Measurements from ENCODE around the gene IDH3A.
A peak's percentile ranks its signal among the peaks of the same experiment; 100 is the strongest.

The IDH3A gene

DNA sequence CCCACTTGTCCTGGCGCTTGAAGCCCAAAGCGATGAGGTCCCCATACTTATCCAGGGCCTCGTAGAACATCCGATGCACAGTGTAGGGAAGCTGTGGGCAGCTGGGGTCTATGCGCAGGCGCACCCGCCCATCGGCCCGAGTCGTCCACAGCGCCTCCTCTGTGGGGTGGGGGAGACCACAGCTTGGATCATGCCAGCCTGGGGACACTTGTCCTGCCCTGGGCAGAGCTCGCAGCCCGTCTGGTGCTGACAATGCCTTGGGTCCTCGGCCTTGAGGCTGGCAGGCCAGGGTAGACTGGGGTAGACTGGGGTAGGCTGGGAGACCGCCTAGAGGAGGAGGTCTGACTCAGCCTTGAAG lies 45.4 kb downstream of the IDH3A start:
- no peak for DNase-seq (ENCODE audit: low read depth)
- H3K4me3 ChIP-seq (ENCODE audit: low read depth, low read length): no peak overlapping the region

DNA sequence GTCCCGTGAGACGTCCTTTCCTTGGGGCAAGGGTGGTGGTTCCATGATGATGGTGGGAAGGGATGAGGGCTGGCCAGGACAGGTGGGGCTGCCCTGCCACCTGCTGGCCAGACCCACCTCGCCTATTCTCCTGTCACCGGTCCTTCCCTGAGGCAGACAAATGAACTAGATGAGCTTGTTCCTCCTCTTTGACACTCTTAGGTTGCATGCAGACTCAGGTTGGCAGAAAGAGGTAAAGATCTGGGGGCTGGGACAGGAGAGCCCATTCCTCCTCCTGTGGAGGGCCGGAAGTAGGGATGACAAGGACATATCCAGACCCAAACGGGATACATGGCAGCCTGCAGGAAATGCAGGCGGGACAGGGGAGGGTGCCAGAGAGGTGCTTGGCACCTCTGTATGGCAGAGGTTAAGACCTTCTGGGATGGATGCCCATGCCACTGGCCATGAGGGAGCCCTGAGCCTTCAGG lies 46.6 kb downstream of the IDH3A start:
- no peak for DNase-seq (ENCODE audit: low read depth)
- no peak overlapping the region for H3K4me3 ChIP-seq (ENCODE audit: low read depth, low read length)

DNA sequence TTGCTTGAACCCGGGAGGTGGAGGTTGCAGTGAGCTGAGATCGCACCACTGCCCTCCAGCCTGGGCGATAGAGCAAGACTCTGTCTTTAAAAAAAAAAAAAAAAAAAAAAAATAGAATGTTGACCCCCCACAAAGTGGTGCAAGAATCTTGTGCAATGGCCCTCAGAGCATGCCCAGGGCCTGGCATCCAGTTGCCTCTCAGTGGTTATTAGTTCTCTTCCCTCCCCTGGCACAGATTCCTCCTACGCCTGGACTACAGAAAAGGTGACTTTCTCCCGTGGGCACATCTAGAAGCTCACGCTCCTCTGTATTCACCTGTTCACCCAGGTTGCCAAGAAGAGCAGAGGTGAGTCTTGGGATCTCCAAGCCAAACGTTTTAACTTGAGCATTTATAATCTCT lies 48.5 kb downstream of the IDH3A start:
- no peak for DNase-seq (ENCODE audit: low read depth)

DNA sequence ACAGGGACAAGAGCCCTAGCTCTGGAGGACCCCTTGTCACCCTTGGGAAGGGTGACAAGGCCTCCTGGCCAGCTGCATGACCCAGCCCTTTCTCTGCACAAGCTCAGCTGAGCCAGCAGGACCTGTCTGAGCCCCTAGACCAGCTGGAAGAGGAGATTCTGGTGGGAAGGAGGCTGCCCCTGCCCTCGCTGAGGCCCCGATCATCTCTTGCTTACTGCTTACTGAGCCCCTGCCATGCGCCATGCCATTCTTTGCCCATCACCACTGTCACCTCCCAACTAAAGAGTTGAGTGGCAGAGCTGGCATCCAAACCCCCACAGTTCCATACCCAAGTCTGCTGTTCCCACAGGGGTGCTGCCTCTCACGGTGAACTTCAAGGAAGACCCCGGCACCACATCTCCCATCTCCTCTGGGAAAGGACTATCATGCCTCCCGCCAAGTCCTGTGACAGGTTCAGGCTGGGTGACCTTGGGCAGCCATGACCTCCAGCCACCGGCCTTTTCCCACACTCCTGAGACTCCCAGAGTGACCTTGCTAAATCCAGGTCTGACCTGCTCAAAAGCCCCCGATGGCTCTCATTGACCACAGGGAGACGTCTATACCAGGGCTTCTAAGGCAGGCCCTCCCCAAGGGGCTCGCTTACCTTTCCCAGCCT lies 51.2 kb downstream of the IDH3A start:
- no peak overlapping the region for H3K4me3 ChIP-seq (ENCODE audit: low read depth, low read length)

More for the DNA sequence above, 48.5 kb downstream of the IDH3A start:
- no peak overlapping the region for H3K4me3 ChIP-seq (ENCODE audit: low read depth, low read length)

DNA sequence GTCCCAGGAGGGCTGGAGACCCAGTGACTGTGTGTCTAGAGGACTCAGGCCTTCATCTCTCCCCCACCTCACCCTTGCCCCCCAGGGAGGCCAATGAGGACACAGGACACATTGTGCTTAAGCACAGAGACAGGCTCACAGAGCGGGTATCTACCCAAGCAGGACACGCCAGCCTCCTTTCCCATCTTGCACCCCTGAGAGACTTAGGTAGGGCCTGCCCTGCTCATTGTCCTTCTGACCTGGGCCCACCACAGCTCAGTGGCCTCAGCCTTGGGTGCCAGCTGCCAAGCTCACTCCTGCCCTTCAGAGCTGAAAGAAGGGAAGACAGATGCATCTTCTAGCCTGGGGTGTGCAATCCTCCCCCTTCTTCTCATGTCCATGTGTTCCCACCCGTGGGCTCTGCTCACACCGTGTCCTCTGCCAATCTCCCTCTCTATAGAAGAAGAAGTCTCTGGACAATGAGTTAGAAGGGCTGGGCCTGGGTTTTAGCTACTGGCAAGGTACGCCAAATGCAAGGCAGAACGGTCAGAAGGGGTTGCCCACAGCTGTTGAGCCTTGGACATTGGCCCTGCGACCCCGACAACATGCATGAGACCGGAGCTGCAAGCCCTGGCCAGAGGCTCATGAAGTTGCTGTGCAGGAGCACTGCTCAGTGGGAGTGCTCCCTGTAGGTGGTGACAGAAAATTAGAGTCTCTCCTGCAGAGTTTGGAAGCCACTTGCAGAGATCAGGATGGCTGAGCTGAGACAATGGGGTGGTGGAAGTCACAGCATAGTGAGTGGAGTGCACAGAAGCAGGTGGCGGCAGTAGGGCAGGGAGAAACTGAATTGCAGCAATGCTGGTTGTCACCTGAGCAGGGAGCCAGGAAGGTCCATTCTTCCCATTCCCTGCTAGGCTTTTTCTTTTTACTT lies 52.4 kb downstream of the IDH3A start:
- DNase-seq (ENCODE audit: low read depth): no peak
- H3K4me3 ChIP-seq (ENCODE audit: low read depth, low read length): no peak overlapping the region

More for the DNA sequence above, 51.2 kb downstream of the IDH3A start:
- DNase-seq (ENCODE audit: low read depth): no peak

DNA sequence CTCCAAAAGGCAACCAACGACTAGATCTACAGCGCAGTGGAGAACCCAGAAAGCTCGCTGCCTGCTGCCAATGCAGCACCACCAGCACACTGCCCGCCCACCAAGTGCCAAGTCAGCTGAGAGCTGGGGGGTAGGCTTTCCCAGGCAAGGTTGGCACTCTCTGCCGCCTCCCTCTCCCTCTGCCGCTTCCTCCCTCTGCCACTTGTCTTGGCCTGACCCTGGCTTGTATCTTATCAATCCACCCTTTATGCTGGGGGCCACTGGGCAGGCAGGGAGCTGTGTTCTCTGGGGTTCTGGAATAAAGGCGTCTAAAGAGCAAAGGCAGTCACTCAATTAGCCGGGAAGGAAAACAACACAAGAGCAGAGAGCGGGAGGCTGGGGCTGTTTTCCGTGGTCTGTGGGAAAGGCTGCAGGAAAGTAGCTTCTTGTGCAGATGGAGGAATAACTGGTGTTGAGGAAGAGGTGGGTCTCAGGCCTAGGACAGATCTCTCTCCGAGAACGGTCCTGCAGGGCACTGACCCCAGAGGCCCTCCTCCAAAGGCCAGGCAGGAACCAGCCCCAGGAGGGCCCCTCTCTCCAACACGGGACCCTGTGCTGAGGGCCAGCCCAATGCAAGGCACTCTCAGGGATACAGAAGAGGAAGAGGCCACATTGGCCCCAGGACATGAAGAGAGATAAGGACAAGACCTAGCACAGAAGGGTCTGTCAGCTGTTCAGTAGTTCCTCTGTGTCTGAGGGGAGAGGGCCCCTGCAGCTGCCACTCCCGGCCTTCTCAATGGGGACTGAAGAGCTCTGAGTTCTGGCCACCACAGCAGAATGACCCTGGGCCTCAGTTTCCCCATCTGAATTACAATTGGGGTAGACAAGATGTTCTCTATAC lies 54.4 kb downstream of the IDH3A start:
- DNase-seq (ENCODE audit: low read depth): no peak
- H3K4me3 ChIP-seq (ENCODE audit: low read depth, low read length): no peak overlapping the region

DNA sequence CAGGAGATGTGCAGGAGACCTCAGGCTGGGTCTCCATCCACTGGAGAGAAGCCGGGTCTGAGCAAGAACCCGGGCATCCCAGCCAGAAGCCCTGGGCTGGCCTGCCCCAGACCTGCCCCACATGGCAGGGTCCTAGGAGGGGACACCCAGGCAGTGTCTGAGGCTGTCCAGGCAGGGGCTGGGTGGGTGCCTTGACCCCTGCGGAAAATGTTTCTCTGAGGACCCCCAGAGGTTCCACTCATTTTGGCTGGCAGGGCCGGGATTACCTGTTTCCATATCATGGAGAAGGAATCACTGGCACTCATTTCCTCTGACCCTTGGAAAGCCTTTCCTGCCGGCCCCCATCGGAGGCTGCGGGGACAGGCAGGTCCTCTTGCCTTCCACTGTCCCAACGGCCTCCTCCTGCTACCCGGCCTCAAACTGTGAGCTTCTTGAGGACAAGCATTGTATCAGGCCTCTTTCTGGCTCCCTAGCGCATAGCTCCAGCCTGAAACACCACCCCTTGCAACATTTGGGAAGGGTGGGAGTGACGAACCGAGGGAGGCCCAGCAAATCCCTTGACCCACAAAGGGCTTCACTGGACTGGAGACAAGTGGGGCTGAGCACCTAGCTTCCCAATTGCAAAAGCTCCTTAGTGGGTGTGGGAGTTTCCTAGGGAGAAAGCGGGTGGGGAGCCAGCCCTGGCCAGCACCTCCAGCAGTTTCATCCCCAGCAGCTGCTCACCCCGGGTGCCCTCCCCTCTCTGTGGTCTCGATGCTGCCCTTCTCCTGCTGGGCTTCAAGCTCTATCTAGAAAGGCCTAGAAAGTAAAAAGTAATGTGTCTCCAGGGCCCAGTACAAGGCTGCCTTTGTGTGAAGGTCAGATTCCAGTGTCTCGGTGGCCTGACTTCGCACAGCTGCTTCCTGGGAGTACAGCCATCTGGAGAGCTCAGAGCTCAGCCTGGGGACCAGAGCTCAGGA lies 55.5 kb downstream of the IDH3A start:
- DNase-seq (ENCODE audit: low read depth): peak; percentile 23

DNA sequence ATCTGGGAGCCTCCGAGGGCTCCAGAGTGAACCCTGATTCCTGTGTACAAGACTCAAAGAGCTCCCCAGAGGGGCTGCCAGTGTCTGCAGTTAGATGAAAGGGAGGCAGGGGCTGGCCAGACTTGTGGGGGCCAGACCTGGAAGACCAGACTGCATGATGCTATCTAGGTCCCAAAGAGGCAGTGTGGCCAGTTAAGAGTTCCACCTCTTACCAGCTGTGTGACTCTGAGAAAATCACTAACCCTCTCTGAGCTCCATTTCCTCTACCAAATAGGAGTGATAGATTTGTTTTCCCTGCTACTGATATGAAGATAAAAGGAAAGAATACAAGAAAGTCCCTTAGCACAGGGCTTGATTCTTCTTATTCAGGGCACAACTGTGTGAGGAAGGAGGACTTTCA lies 56.2 kb downstream of the IDH3A start:
- no peak overlapping the region for H3K4me3 ChIP-seq (ENCODE audit: low read depth, low read length)
- DNase-seq (ENCODE audit: low read depth): no peak

More for the DNA sequence above, 55.5 kb downstream of the IDH3A start:
- no peak overlapping the region for H3K4me3 ChIP-seq (ENCODE audit: low read depth, low read length)

DNA sequence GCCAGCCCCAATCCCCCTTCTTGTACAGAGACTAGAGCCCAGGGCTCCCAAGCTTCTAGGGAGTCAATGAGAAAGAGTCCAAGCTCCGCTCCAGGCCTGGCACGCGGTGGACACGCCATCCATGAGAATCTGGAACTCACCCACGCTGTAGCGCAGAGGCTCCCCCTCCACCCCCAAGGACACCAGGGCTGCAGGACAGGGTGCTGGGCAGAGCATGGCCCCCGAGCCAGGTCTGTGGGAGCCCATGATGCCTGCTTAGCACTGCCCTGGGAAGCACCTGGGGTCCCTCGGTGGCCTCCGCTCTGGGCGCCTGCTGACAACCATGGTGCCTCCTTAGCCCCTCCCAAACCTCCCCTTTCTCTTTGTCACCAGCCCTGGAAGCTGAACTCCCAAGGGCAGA lies 56.7 kb downstream of the IDH3A start:
- no peak for DNase-seq (ENCODE audit: low read depth)
- no peak overlapping the region for H3K4me3 ChIP-seq (ENCODE audit: low read depth, low read length)

DNA sequence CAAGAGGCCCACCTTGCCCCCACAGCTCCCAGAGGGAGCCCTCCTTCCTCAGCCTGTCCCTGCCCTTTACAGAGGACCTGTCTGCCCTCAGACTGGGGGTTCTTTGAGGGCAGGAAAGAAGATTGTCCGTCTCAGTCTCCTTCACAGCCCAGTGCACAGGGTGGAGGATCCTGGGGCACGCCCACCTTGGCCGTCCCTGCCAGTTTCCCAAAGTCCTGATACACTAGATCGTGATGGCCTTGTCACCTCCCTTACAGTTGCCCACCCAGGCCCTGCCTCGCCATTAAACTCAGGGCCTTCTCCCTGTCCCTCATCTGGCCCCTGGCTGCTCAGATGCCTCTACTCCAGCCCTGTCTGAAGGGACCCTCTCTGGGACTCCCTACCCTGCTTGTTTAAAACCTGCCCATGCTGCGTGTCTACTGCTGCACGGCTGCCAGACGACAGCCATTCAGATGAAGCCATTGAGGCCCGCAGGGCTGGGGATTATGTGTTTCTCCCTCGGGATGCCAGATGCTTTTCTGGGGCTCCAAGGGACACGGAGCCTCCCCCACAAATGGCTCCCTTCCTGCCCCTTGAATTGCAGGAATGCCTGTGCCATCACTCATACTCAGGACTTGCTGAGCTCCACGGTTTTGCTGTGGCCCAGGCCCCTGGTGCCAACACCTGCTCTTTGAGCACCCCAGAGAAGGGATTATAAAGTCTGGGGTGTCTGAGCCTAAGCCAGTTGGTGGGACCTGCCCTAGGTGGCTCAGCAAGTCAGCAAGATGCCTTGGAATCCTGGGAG lies 57.4 kb downstream of the IDH3A start:
- no peak overlapping the region for H3K4me3 ChIP-seq (ENCODE audit: low read depth, low read length)
- peak; percentile 9 for DNase-seq (ENCODE audit: low read depth)

DNA sequence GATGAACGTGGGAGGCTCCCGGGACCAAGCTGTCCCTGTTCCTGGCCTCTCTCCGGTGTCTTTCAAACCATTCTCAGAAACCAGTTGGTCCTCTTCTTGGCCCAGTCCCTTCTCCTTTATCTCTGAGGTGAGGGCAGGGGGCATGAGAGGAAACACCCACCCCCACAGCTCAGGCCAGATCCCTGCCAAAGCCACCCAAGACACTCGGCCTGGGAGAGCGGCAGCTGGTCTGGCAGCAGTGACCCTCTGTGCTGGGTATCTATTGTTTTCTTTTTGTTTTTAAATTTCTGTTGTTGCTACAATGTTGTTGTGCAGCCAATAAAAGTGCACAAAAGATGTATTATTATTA lies 57.9 kb downstream of the IDH3A start:
- DNase-seq (ENCODE audit: low read depth): no peak
- no peak overlapping the region for H3K4me3 ChIP-seq (ENCODE audit: low read depth, low read length)

DNA sequence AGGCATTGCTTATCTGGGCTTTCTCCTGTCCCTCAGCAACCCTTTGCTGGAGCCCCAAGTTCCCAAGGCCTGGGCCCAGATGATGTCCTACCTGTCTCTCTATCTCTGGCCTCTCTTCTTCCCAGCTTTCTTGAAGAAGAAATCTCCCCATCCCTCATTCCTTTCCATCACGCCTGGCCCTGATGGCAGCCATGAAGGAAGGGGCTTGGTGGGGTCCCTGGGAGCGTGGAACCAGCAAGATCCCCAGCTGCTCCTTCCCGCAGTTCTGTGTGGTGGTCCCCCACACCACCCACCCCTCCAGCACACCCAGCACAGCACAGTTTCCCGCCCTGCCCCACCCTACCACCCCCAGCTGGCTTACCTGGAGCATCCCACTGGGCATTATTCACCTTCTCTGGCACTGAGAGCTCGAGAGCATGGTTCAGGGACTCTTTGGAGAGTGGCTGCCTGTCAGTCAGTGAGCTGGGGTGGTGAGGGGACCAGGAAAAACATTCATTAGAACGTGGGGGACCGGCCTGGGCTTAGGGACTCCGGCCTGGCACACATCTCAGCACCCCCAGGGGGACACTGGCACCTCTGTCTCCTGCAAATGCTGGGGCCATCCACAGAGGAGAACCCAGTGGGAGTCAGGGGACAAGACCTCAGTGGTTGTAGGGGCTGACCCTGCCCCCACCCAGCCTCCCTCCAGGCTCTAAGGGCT lies 58.6 kb downstream of the IDH3A start:
- DNase-seq (ENCODE audit: low read depth): no peak
- no peak overlapping the region for H3K4me3 ChIP-seq (ENCODE audit: low read depth, low read length)

DNA sequence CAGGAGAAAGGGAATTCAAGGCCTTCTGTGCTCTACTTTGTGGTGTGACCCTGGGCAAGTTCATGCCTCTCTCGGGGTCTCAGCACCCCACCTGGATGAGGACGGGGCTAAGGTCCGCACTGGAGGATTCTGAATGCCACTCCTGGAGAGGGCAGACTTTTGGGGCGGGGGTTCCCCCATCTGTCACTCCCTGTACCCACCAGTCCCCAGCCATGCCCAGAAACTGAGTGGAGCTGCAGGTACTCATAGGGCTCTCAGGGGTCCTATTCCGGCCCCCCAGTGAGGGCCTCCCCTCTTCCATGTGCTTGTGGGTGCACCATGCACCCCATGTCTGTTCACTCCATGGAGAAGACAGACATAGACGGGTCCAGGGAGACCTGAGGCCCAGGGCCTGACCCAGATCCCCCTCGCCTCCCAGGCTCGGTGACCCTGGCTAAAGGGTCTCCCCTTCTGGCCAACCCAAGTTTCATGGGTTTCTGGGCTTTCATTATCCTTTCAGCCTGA lies 59.2 kb downstream of the IDH3A start:
- DNase-seq (ENCODE audit: low read depth): no peak
- H3K4me3 ChIP-seq (ENCODE audit: low read depth, low read length): no peak overlapping the region

DNA sequence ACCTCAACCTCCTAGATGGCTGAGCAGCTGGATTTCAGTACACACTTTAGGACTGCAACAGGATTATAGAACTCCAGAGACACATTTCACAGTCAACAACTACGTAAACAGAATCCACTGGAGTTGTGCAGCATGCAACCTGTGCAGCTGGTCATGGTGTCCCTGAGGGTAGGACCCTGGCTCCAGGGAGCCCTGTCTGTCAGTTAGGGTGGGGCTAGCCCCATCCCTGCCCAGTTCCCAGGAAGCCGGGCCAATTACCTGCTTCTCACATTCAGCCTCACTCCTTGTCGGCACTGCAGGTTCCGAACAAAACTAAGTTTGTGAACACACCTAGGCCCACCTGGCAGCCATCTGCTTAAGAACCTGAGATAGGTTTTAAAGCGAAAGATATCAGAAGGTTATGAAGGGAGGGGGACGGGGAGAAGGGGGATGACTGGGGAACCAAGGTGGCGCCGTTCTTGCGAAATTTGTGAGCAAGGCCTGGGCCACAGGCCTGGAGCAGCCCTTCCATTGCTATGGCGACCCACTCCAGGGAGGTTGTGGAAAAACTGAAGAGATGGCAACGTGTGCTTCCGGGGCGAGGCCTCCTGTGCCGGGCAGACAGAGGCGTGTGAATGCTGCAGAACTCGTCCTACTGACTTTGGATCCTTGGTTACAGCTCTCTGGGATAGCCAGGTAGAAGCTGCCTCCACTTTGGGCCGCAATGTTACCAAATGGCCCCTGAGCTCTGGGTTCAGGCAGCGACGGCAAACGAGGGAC lies 59.9 kb downstream of the IDH3A start:
- no peak for DNase-seq (ENCODE audit: low read depth)
- H3K4me3 ChIP-seq (ENCODE audit: low read depth, low read length): no peak overlapping the region

DNA sequence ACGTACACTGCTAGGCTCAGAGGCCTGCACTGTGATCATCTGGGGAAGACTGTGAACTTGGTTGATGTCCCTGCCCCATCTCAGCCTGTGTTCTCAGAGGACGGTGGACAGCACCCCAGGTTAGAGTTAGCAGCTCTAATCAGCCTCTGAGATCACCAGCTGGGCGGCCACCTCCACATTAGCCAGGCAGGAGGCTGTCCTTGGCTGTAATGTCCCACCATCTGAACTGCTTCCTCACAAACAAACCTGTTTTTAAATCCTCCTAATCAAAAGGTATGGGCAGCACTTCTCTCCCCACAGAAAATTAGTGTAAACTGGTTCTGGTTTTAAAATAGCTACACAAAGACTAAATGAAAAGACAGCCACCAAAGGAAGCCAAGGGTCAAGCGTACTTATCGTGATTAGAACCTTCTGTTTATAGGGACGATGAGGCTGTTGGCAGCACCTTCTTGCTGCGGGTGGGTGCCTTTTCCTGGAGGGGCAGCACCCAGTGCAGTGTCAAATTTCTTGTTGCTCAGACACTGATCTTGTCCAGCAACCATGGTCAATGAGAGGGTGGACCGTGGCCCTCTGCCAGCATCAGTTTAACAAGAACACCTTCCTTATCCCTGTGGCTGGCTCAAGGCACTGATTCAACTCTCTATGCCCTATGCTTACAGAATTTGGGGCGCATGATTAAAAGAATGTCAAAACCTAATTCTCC lies 60.6 kb downstream of the IDH3A start:
- H3K4me3 ChIP-seq (ENCODE audit: low read depth, low read length): no peak overlapping the region
- DNase-seq (ENCODE audit: low read depth): no peak

DNA sequence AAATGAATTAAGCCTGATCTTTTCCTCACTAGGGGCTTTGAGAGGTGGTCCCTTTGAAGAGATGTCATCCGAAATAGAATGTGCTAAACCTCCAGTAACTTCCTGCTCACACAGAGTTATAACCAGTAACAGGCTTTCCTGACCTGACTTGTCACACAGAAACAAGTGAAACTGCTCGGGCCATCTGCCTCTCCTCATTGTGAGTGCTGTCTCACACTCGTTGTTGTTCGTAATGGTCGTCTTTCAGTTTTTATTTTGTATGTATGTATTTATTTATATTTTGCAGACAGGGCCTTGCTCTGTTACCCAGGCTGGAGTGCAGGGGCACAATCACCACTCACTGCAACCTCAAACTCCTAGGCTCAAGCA lies 61.2 kb downstream of the IDH3A start:
- no peak for DNase-seq (ENCODE audit: low read depth)
- no peak overlapping the region for H3K4me3 ChIP-seq (ENCODE audit: low read depth, low read length)
